Spleen (tissue), 7 donors: Measurements from ENCODE around the gene NRXN3.

ENCODE experiments used
- CTCF ChIP-seq, 11 experiments: fragments of 200-600 bp in 7 of 11; fragments of 450-650 bp in 4 of 11; sonication (generic) in 4 of 11; IDR thresholded peaks in 8 of 11; conservative IDR thresholded peaks in 3 of 11; 1 replicate in 7 of 11; 2 replicates in 4 of 11; pipeline versions ENCODE4 v1.4.0 to v1.8.0; 2016 to 2021; ENCODE audit warnings: antibody characterized with exemption in 11 of 11, inconsistent platforms in 4 of 11, mild to moderate bottlenecking in 1 of 11
- POLR2A ChIP-seq, 3 donors: fragments of 450-650 bp; IDR thresholded peaks; one replicate each; pipeline ENCODE4 v1.5.1; 2017; ENCODE audit warnings: antibody characterized with exemption in 3 of 3, mild to moderate bottlenecking in 1 of 3
- POLR2AphosphoS5 ChIP-seq, 3 donors: sonication (generic); formaldehyde crosslinking; IDR thresholded peaks; one replicate each; pipeline ENCODE4 v1.5.1; 2017; ENCODE audit warnings: antibody characterized with exemption in 3 of 3
- donor health status: DM: no; HTN: no; CAD: no; lungs with moderate emphysema.
- donor health status: DM: no; HTN: no; CAD: no.
- donor health status: DM: no; HTN: no; CAD: no.

- TF ChIP-seq CTCF (IDR thresholded peaks at IDR 0.05 in 8 of 11, conservative IDR thresholded peaks at IDR 0.05 in 3 of 11) (no peak), POLR2A (IDR thresholded peaks at IDR 0.05) (no peak), POLR2AphosphoS5 (IDR thresholded peaks at IDR 0.05) (no peak)
Measured at GRCh38 chr14:78440356-78440894, 270.3 kb downstream of the NRXN3 start.
